ENCODE results near the gene NFE2L1.

Gene NFE2L1

GRCh38 chr17:48102043-48102750 is 54.0 kb downstream of the NFE2L1 start:
- TF ChIP-seq POLR2A (IDR thresholded peaks at IDR 0.05; ENCODE audit: low read depth, low read length) (no peak), SPI1 (IDR thresholded peaks at IDR 0.05; ENCODE audit: low read depth, low read length) (no peak), TAF1 (IDR thresholded peaks at IDR 0.05; ENCODE audit: low read depth, low read length) (no peak), POLR2AphosphoS5 (IDR thresholded peaks at IDR 0.05; ENCODE audit: low read depth, low read length) (no peak), POU2F2 (IDR thresholded peaks at IDR 0.05; ENCODE audit: low read depth, low read length) (no peak), PAX5 (IDR thresholded peaks at IDR 0.05; ENCODE audit: insufficient read depth, low read length, severe bottlenecking) (no peak)
- FAIRE-seq (no peak), DNase-seq (ENCODE audit: insufficient read length, low spot score) (no peak)

- no peak for FAIRE-seq
- no peak for DNase-seq (ENCODE audit: insufficient read length, low spot score)
- no peak for TF ChIP-seq POLR2A (IDR thresholded peaks at IDR 0.05; ENCODE audit: low read depth, low read length)
- no peak for TF ChIP-seq POLR2AphosphoS5 (IDR thresholded peaks at IDR 0.05; ENCODE audit: low read depth, low read length)
- TF ChIP-seq PAX5 (IDR thresholded peaks at IDR 0.05; ENCODE audit: insufficient read depth, low read length, severe bottlenecking): no peak
- no peak for TF ChIP-seq TAF1 (IDR thresholded peaks at IDR 0.05; ENCODE audit: low read depth, low read length)
Observed at GRCh38 chr17:48102798-48103715, 54.9 kb downstream of the NFE2L1 start.

- FAIRE-seq: no peak
- no peak for DNase-seq (ENCODE audit: insufficient read length, low spot score)
- no peak for TF ChIP-seq SPI1 (IDR thresholded peaks at IDR 0.05; ENCODE audit: low read depth, low read length)
- no peak for TF ChIP-seq POLR2AphosphoS5 (IDR thresholded peaks at IDR 0.05; ENCODE audit: low read depth, low read length)
- no peak for TF ChIP-seq PAX5 (IDR thresholded peaks at IDR 0.05; ENCODE audit: insufficient read depth, low read length, severe bottlenecking)
- TF ChIP-seq POU2F2 (IDR thresholded peaks at IDR 0.05; ENCODE audit: low read depth, low read length): no peak
- no peak for TF ChIP-seq POLR2A (IDR thresholded peaks at IDR 0.05; ENCODE audit: low read depth, low read length)
- TF ChIP-seq TAF1 (IDR thresholded peaks at IDR 0.05; ENCODE audit: low read depth, low read length): no peak
Observed at GRCh38 chr17:48104440-48104839, 56.3 kb downstream of the NFE2L1 start.

GRCh38 chr17:48106802-48107136 is 58.6 kb downstream of the NFE2L1 start:
- FAIRE-seq (no peak), DNase-seq (ENCODE audit: insufficient read length, low spot score) (no peak)
- no peak for TF ChIP-seq POU2F2 (IDR thresholded peaks at IDR 0.05; ENCODE audit: low read depth, low read length)
- no peak for TF ChIP-seq POLR2AphosphoS5 (IDR thresholded peaks at IDR 0.05; ENCODE audit: low read depth, low read length)
- no peak for TF ChIP-seq SPI1 (IDR thresholded peaks at IDR 0.05; ENCODE audit: low read depth, low read length)
- TF ChIP-seq TAF1 (IDR thresholded peaks at IDR 0.05; ENCODE audit: low read depth, low read length): no peak
- no peak for TF ChIP-seq PAX5 (IDR thresholded peaks at IDR 0.05; ENCODE audit: insufficient read depth, low read length, severe bottlenecking)
- no peak for TF ChIP-seq POLR2A (IDR thresholded peaks at IDR 0.05; ENCODE audit: low read depth, low read length)

GRCh38 chr17:48107137-48108055 is 59.2 kb downstream of the NFE2L1 start, which contains the start of gene SNX11:
Gene SNX11, plus strand, starts transcription at chr17:48107766. Its CDS starts 4,278 bp downstream, at chr17:48112044.
- peak; percentile 68 for DNase-seq (ENCODE audit: insufficient read length, low spot score)
- peak; percentile 87 for FAIRE-seq
- TF ChIP-seq POLR2A (IDR thresholded peaks at IDR 0.05; ENCODE audit: low read depth, low read length) (peak; percentile 80; the same call in 1 of the 2 replicates), POLR2AphosphoS5 (IDR thresholded peaks at IDR 0.05; ENCODE audit: low read depth, low read length) (peak; percentile 52; the same call in 1 of the 2 replicates), POU2F2 (IDR thresholded peaks at IDR 0.05; ENCODE audit: low read depth, low read length) (no peak), TAF1 (IDR thresholded peaks at IDR 0.05; ENCODE audit: low read depth, low read length) (0 out of 2 replicates have a peak, but pooled peaks have one; percentile 62), SPI1 (IDR thresholded peaks at IDR 0.05; ENCODE audit: low read depth, low read length) (no peak)

GRCh38 chr17:48110761-48111160 is 62.6 kb downstream of the NFE2L1 start:
- no peak for TF ChIP-seq POLR2A (IDR thresholded peaks at IDR 0.05; ENCODE audit: low read depth, low read length)
- no peak for TF ChIP-seq POLR2AphosphoS5 (IDR thresholded peaks at IDR 0.05; ENCODE audit: low read depth, low read length)
- no peak for TF ChIP-seq TAF1 (IDR thresholded peaks at IDR 0.05; ENCODE audit: low read depth, low read length)
- no peak for TF ChIP-seq POU2F2 (IDR thresholded peaks at IDR 0.05; ENCODE audit: low read depth, low read length)
- TF ChIP-seq PAX5 (IDR thresholded peaks at IDR 0.05; ENCODE audit: insufficient read depth, low read length, severe bottlenecking): no peak
- no peak for TF ChIP-seq SPI1 (IDR thresholded peaks at IDR 0.05; ENCODE audit: low read depth, low read length)
- FAIRE-seq: peak; percentile 5
- DNase-seq (ENCODE audit: insufficient read length, low spot score): no peak
